Measurements from ENCODE around the gene MYH10.
"Not testable (repeated sequence)": the region's sequence is repeated elsewhere in the genome, so short reads cannot be mapped to it uniquely, and the experiment has no call there.

DNA sequence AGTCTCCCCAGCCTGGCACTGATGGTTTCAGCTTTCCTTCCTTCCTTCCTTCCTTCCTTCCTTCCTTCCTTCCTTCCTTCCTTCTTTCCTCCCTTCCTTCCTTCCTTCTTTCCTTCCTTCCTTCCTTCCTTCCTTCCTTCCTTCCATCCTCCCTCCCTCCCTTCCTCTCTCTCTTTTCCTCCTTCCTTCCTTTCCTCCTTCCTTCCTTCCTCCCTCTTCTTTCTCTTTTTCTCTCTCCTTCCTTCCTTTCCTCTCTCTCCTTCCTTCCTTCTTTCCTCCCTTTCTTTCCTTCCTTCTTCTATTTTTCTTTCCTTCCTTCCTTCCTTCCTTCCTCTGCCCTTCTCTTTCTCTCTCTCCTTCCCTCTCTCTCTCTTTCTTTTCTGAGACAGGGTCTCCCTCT, 30.2 kb upstream of the MYH10 start:
- TF ChIP-seq, protein P1, sequence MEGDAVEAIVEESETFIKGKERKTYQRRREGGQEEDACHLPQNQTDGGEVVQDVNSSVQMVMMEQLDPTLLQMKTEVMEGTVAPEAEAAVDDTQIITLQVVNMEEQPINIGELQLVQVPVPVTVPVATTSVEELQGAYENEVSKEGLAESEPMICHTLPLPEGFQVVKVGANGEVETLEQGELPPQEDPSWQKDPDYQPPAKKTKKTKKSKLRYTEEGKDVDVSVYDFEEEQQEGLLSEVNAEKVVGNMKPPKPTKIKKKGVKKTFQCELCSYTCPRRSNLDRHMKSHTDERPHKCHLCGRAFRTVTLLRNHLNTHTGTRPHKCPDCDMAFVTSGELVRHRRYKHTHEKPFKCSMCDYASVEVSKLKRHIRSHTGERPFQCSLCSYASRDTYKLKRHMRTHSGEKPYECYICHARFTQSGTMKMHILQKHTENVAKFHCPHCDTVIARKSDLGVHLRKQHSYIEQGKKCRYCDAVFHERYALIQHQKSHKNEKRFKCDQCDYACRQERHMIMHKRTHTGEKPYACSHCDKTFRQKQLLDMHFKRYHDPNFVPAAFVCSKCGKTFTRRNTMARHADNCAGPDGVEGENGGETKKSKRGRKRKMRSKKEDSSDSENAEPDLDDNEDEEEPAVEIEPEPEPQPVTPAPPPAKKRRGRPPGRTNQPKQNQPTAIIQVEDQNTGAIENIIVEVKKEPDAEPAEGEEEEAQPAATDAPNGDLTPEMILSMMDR (IDR thresholded peaks at IDR 0.05; ENCODE audit: low read length), result not testable (repeated sequence)
- TF ChIP-seq EZH2 (optimal IDR thresholded peaks at IDR 0.05; ENCODE audit: low read depth, low read length), result not testable (repeated sequence)

Measured in MM.1S (cell line).